Body of pancreas (tissue), 4 donors: Measurements from ENCODE around the gene MUC5B. TPM values are rescaled to one million over a fixed set of nuclear protein-coding genes. Genes with fewer than 3 reads are reported as not detected.
A peak's percentile ranks its signal among the peaks of the same experiment; 100 is the strongest.

Experiments
- ATAC-seq: fragments of 150-250 bp; one replicate; pipeline ENCODE4 v1.9.1; 2016
- DNase-seq, 4 donors: peaks; one replicate each; pipeline ENCODE4 v3.0.0-alpha.2; 2019
- H3K27ac ChIP-seq, 4 donors: fragments of 200-600 bp; sonication (generic); 1 replicate in 3 of 4; 2 replicates in 1 of 4; pipeline versions ENCODE4 v1.5.1 to v1.6.1; 2016 to 2019; ENCODE audit warnings: mild to moderate bottlenecking in 1 of 4, mixed read lengths in 1 of 4, moderate library complexity in 1 of 4
- H3K27me3 ChIP-seq, 2 donors: fragments of 200-600 bp; sonication (generic); one replicate each; pipeline ENCODE4 v1.6.0; 2016; ENCODE audit warnings: mild to moderate bottlenecking in 1 of 2
- H3K36me3 ChIP-seq, 2 donors: fragments of 200-600 bp; sonication (generic); replicated peaks in 1 of 2; 2 replicates each; pipeline ENCODE4 v1.5.1; 2016; ENCODE audit warnings: low read depth in 2 of 2; ENCODE audit not compliant: insufficient read depth in 1 of 2
- H3K4me1 ChIP-seq: fragments of 200-600 bp; sonication (generic); one replicate; pipeline ENCODE4 v1.6.0; 2016
- H3K4me3 ChIP-seq, 2 donors: fragments of 200-600 bp; sonication (generic); 1 replicate in 1 of 2; 2 replicates in 1 of 2; pipeline ENCODE4 v1.5.1; 2016 to 2019
- H3K9me3 ChIP-seq, 3 donors: fragments of 200-600 bp; sonication (generic); 1 replicate in 2 of 3; 2 replicates in 1 of 3; pipeline ENCODE4 v1.5.1; 2016
- CTCF ChIP-seq, 7 experiments: fragments of 450-650 bp in 4 of 7; fragments of 200-600 bp in 3 of 7; sonication (generic) in 3 of 7; IDR thresholded peaks; one replicate each; pipeline ENCODE4 v1.5.1; 2016 to 2019; ENCODE audit warnings: antibody characterized with exemption in 7 of 7
- POLR2A ChIP-seq, 3 donors: fragments of 450-650 bp; IDR thresholded peaks; one replicate each; pipeline ENCODE4 v1.6.1; 2016; ENCODE audit warnings: antibody characterized with exemption in 3 of 3, mild to moderate bottlenecking in 2 of 3
- WGBS, 2 donors: methylation state at CpG; one replicate each; pipeline ENCODE4 v1.1.5; 2017; 5-methylcytosine and 5-hydroxymethylcytosine counted together
- intact Hi-C: fragments of 100-400 bp; cut with DNase I; formaldehyde crosslinking; loops from one replicate; pipeline ENCODE4 v1.15.1; 2023
- total RNA-seq, 2 donors: library from RNA; depleted of rRNA; stranded (reverse); fragments of >200 nt; gene quantifications; one replicate each; pipeline ENCODE4 v1.1.0, GENCODE V29; 2016

The MUC5B gene
- total RNA-seq, 2 donors from 2014 or later: 4.6 to 11.4 TPM

- H3K9me3 ChIP-seq: no peaks in the 10 kb centered on the region
- H3K27ac ChIP-seq: peak overlapping the region; percentile 76 to 95 (median 85)
- DNase-seq: peak in 1 of 4 donors; percentile 1
- H3K36me3 ChIP-seq: no peaks in the 10 kb centered on the region
- intact Hi-C loops: no loop called here
- no peak for ATAC-seq
- TF ChIP-seq CTCF (IDR thresholded peaks at IDR 0.05) (no peak), POLR2A (IDR thresholded peaks at IDR 0.05) (no peak)
- H3K4me3 ChIP-seq: no peak overlapping the region
- no peaks in the 10 kb centered on the region for H3K27me3 ChIP-seq
- peaks cover 96% of the 10 kb centered on the region for H3K4me1 ChIP-seq
- WGBS, 2 donors: 86 to 88% methylated on average over 22 of the region's 22 CpGs
These were observed 78.5 kb downstream of the MUC5B start for GRCh38 chr11:1301220-1302000.

GRCh38 chr11:1302041-1302460 lies 79.2 kb downstream of the MUC5B start:
- TF ChIP-seq POLR2A (IDR thresholded peaks at IDR 0.05) (no peak), CTCF (IDR thresholded peaks at IDR 0.05) (no peak)
- Histone ChIP-seq H3K27ac (peak overlapping the region; percentile 76 to 95 (median 85)), H3K36me3 (no peaks in the 10 kb centered on the region), H3K27me3 (no peaks in the 10 kb centered on the region), H3K4me3 (no peak overlapping the region), H3K9me3 (no peaks in the 10 kb centered on the region), H3K4me1 (peaks cover 100% of the 10 kb centered on the region)
- ATAC-seq (no peak), DNase-seq (peak in 2 of 4 donors; percentile 4 to 41)
- 29 to 36% methylated on average over 5 to 9 of the region's 13 CpGs for WGBS, 2 donors
- intact Hi-C loops: no loop called here

DNA sequence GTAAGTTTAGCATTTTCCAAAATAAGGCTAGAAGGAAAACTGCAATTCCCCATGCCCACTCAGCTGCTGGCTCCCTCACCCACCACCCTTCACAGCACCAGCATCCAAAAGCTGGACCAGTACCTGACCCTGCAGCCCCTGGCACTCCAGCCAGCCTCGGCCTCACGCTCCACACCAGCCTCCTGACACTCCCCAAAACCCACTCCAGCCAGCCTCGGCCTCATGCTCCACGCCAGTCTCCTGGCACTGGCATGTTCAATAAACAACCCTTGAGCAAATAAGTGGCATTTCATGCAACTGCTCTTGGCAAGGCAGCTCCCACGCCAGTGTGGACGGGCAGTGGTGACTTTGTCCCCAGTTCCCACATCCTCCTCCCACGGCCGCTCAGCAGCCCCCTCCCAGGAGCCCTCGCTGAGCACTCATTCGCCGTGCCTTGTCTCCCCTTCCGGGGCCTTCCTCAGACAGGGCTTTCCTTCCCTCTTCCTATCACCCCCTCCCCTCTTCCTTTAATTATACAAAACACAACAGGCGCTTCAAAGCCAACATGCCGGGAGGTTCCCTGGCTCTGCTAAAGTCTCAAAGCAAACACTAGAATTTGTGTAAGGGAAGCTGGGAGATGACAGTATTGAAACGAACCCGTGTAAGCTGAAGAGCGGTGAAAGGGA lies 79.7 kb downstream of the MUC5B start:
- TF ChIP-seq CTCF (IDR thresholded peaks at IDR 0.05) (no peak), POLR2A (IDR thresholded peaks at IDR 0.05) (no peak)
- Histone ChIP-seq H3K4me1 (peaks cover 100% of the 10 kb centered on the region), H3K27me3 (no peaks in the 10 kb centered on the region), H3K27ac (peak overlapping the region; percentile 76 to 95 (median 85)), H3K4me3 (no peak overlapping the region), H3K36me3 (no peaks in the 10 kb centered on the region), H3K9me3 (no peaks in the 10 kb centered on the region)
- peak; percentile 51 to 74 (median 62) for DNase-seq
- intact Hi-C loops: no loop called here
- 15 to 19% methylated on average over 15 to 17 of the region's 17 CpGs for WGBS, 2 donors
- no peak for ATAC-seq

GRCh38 chr11:1303126-1303821 lies 80.4 kb downstream of the MUC5B start:
- peak in 3 of 4 donors; percentile 51 to 77 (median 63) for DNase-seq
- Histone ChIP-seq H3K36me3 (no peaks in the 10 kb centered on the region), H3K27ac (peak overlapping the region; percentile 76 to 95 (median 85)), H3K27me3 (no peaks in the 10 kb centered on the region), H3K4me1 (peaks cover 100% of the 10 kb centered on the region), H3K9me3 (no peaks in the 10 kb centered on the region), H3K4me3 (no peak overlapping the region)
- ATAC-seq: no peak
- WGBS, 2 donors: 66 to 68% methylated on average over 23 to 24 of the region's 25 CpGs
- intact Hi-C loops: no loop called here
- TF ChIP-seq CTCF (IDR thresholded peaks at IDR 0.05): peak; percentile 7 to 44 (median 23)
- no peak for TF ChIP-seq POLR2A (IDR thresholded peaks at IDR 0.05)
